Measurements from ENCODE around the gene PARVG. TPM values are rescaled to one million over a fixed set of nuclear protein-coding genes. Genes with fewer than 3 reads are reported as not detected.

The PARVG gene
- total RNA-seq, 1 donor from 2014 or later: 50.6 TPM

DNA sequence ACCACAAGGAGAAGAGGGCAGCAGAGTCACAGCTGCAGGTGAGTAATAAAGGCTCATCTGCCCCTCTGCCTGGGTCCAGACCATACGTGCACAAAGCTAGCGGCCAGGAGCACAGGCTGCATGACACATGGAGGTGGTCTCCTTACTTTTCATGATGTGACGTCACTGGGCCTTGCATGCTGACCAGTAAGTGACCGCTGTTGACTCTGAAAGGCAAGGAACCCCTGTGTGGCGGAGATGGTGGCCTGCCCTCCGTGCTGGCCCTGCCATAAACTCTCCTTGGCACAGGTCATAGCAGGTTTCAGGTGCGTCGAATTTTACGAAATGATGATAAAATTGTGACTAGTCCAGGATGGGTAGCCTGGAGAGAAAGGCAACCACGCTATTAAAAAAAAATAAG, 7.6 kb upstream of the PARVG start:
- no peak overlapping the region for H3K27ac Mint-ChIP-seq
- H3K36me3 Mint-ChIP-seq (ENCODE audit: low read depth): no peaks in the 10 kb centered on the region
- no peak overlapping the region for H3K4me3 Mint-ChIP-seq
- H3K9me3 Mint-ChIP-seq: no peaks in the 10 kb centered on the region
- DNase-seq (ENCODE audit: low spot score): no peak
- intact Hi-C loops (cut with micrococcal nuclease): no loop called here
- no peaks in the 10 kb centered on the region for H3K4me1 Mint-ChIP-seq (ENCODE audit: low read depth)
- peaks cover 6% of the 10 kb centered on the region for H3K27me3 Mint-ChIP-seq (ENCODE audit: insufficient read depth)

DNA sequence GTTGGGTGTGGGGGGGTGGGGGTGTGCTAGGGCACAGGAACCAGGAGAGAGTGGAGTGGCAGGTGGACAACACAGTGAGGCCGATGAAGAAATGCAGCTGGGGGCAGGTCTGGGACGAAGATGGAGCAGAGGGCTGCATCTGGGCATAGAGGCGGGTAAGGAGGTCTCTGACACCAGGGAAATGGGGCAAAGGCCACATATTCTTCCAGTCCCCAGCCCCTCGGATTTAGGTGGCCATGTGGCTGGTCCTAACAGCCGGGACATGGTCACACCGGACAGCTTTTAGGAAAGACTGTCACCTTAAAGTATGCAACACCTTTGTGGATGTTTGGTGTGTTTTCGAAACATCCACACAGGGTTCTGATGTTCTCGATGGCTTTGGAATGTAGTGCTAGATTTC, 5.0 kb upstream of the PARVG start:
- intact Hi-C loops (cut with micrococcal nuclease): no loop called here
- no peak overlapping the region for H3K4me3 Mint-ChIP-seq
- no peak for DNase-seq (ENCODE audit: low spot score)
- H3K27me3 Mint-ChIP-seq (ENCODE audit: insufficient read depth): peaks cover 9% of the 10 kb centered on the region
- no peak overlapping the region for H3K27ac Mint-ChIP-seq
- H3K36me3 Mint-ChIP-seq (ENCODE audit: low read depth): no peaks in the 10 kb centered on the region
- H3K4me1 Mint-ChIP-seq (ENCODE audit: low read depth): peaks cover 7% of the 10 kb centered on the region
- H3K9me3 Mint-ChIP-seq: no peaks in the 10 kb centered on the region

GRCh38 chr22:44179196-44179988, 1.3 kb upstream of the PARVG start:
- peaks cover 4% of the 10 kb centered on the region for H3K36me3 Mint-ChIP-seq (ENCODE audit: low read depth)
- DNase-seq (ENCODE audit: low spot score): no peak
- intact Hi-C loops (cut with micrococcal nuclease): no loop called here
- peaks cover 9% of the 10 kb centered on the region for H3K27me3 Mint-ChIP-seq (ENCODE audit: insufficient read depth)
- H3K4me1 Mint-ChIP-seq (ENCODE audit: low read depth): peaks cover 19% of the 10 kb centered on the region
- no peak overlapping the region for H3K4me3 Mint-ChIP-seq
- H3K27ac Mint-ChIP-seq: no peak overlapping the region
- H3K9me3 Mint-ChIP-seq: no peaks in the 10 kb centered on the region

- Mint-ChIP-seq H3K4me3 (peak overlapping the region; percentile 81), H3K4me1 (ENCODE audit: low read depth) (peaks cover 19% of the 10 kb centered on the region), H3K36me3 (ENCODE audit: low read depth) (peaks cover 10% of the 10 kb centered on the region), H3K9me3 (no peaks in the 10 kb centered on the region), H3K27ac (peak overlapping the region; percentile 97), H3K27me3 (ENCODE audit: insufficient read depth) (peaks cover 9% of the 10 kb centered on the region)
- no peak for DNase-seq (ENCODE audit: low spot score)
- intact Hi-C loops (cut with micrococcal nuclease): loop anchor here (2.0 to 10.0 kb wide), 3 partner anchors 155 to 225 kb away; partner anchors contain the start of genes PARVB and SAMM50
Measured at GRCh38 chr22:44179989-44180705, 578 bp upstream of the PARVG start.

DNA sequence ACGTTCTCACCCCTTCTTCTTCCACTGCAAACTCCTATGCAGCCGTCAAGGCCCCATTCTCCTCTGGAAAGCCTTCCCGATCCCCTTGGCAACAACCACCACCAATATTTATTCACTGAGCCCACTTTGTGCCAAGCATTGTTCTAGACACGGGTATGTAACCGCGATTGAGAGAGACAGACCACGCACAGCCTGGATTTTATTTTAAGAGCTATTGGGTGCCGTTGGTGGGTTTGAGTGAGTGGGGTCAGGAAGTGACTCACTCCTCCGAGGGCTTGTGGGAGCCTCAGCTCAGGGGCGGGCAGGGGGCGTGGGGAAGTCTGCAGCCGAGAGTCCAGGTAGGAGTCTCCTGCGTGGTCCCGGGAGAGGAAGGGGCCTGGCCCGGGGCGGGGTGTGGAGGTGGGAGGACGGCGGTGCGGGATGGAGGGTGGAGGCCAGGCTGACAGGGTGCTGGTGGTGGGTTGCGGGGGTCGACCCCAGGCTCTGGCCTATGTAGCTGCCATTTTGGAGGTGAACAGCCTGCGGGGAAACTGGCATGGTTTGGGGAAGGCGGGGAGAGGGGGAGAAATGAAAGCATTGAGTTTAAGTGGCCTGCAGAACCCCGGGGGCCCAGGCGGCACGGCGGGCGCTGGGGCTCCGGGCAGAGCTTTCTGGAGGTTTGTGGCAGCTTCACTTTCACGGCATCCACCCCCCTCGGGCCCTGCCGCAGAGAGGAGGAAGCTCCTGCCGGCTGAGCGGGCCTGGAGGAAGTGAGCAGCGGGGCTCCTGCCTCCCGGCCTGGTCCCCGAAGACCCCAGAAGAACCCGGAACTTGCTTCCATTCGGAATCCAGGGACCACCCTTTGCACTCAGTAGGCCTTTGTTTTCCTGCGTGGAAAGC, 547 bp downstream of the PARVG start:
- Mint-ChIP-seq H3K4me3 (peak overlapping the region; percentile 81), H3K27me3 (ENCODE audit: insufficient read depth) (peaks cover 9% of the 10 kb centered on the region), H3K27ac (peak overlapping the region; percentile 97), H3K9me3 (no peaks in the 10 kb centered on the region), H3K36me3 (ENCODE audit: low read depth) (peaks cover 12% of the 10 kb centered on the region), H3K4me1 (ENCODE audit: low read depth) (peaks cover 19% of the 10 kb centered on the region)
- peak; percentile 46 for DNase-seq (ENCODE audit: low spot score)
- intact Hi-C loops (cut with micrococcal nuclease): loop anchor here (2.0 to 10.0 kb wide), 3 partner anchors 156 to 226 kb away; partner anchors contain the start of genes PARVB and SAMM50

DNA sequence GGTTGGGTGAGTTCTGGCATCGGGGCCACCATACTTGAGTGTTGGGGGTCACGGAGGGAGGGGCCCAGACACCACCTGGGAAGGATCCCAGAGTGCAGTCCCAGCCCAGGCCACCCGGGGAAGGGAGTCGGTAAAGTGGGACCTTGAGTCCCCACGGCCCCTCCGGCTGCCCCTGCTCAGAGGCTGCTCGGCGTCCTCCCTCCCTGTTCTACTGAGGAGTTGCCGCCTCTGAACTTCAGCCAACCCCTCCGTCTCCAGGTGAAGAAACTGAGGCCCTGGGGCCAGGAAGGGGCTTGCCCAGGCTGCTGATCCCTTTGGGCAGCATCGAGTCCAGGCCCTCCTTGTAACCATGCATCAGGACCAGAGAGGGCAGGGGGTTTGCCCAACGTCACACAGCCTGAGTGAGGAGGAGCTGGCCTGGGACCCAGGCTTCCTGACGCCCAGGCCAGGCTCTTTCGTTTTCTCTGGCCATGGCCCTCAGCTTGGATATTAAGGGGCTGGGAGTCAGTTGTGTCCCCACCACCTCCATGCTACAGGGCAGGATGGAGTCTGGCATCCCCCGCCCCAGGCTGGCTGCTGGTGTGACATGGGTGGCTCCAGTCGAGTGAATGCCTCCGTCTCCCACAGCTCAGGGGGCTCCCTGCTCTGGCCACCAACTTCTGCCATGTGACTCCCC, 1.3 kb downstream of the PARVG start:
- no peaks in the 10 kb centered on the region for H3K9me3 Mint-ChIP-seq
- peaks cover 19% of the 10 kb centered on the region for H3K4me1 Mint-ChIP-seq (ENCODE audit: low read depth)
- H3K4me3 Mint-ChIP-seq: peak overlapping the region; percentile 81
- H3K27ac Mint-ChIP-seq: peak overlapping the region; percentile 97
- H3K27me3 Mint-ChIP-seq (ENCODE audit: insufficient read depth): peaks cover 7% of the 10 kb centered on the region
- intact Hi-C loops (cut with micrococcal nuclease): loop anchor here (1.0 to 10.0 kb wide), 4 partner anchors 11 to 227 kb away; partner anchors contain the start of genes PARVB and SAMM50
- peaks cover 14% of the 10 kb centered on the region for H3K36me3 Mint-ChIP-seq (ENCODE audit: low read depth)
- DNase-seq (ENCODE audit: low spot score): no peak

GRCh38 chr22:44182588-44183286, 2.0 kb downstream of the PARVG start:
- H3K27ac Mint-ChIP-seq: peak overlapping the region; percentile 97
- peaks cover 3% of the 10 kb centered on the region for H3K27me3 Mint-ChIP-seq (ENCODE audit: insufficient read depth)
- H3K9me3 Mint-ChIP-seq: no peaks in the 10 kb centered on the region
- peaks cover 18% of the 10 kb centered on the region for H3K36me3 Mint-ChIP-seq (ENCODE audit: low read depth)
- intact Hi-C loops (cut with micrococcal nuclease): loop anchor here (1.0 to 10.0 kb wide), 3 partner anchors 11 to 185 kb away; partner anchors contain the start of gene PARVB
- H3K4me1 Mint-ChIP-seq (ENCODE audit: low read depth): peaks cover 19% of the 10 kb centered on the region
- DNase-seq (ENCODE audit: low spot score): peak; percentile 35
- H3K4me3 Mint-ChIP-seq: peak overlapping the region; percentile 81

DNA sequence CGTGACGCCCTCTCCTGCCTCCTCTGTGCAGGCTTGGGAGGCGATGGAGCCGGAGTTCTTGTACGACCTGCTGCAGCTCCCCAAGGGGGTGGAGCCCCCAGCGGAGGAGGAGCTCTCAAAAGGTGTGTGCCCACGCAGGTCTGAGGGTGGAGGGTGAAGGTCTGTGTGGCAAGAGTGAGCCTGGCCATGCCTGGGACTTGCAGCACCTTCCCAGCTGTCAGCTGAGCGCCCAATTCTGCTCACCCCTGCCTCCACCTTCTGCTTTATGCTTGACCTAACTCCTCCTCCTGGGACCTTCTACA, 2.5 kb downstream of the PARVG start:
- DNase-seq (ENCODE audit: low spot score): no peak

DNA sequence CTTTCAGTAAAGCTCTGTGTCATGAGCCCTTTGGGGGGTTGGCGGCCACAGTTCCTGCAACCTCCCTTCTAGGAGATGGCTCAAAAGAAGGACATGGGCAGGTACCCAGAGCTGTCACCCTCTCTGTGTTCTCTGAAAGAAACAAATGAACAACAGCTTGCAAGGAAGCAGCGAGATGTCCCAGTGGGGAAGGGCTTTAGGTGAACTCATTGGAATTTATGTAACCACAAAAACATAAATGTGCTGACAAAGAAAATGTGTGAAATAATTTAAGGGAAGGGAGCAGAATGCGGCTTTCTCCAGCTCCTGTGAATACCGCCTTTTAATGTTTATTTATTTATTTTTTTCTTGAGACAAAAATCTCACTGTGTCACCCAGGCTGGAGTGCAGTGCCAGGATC, 3.3 kb downstream of the PARVG start:
- intact Hi-C loops (cut with micrococcal nuclease): loop anchor here (5.0 to 10.0 kb wide), 2 partner anchors 159 to 187 kb away; partner anchors contain the start of gene PARVB
- H3K9me3 Mint-ChIP-seq: no peaks in the 10 kb centered on the region
- peaks cover 3% of the 10 kb centered on the region for H3K27me3 Mint-ChIP-seq (ENCODE audit: insufficient read depth)
- H3K27ac Mint-ChIP-seq: no peak overlapping the region
- peaks cover 18% of the 10 kb centered on the region for H3K36me3 Mint-ChIP-seq (ENCODE audit: low read depth)
- H3K4me3 Mint-ChIP-seq: no peak overlapping the region
- H3K4me1 Mint-ChIP-seq (ENCODE audit: low read depth): peaks cover 19% of the 10 kb centered on the region
- no peak for DNase-seq (ENCODE audit: low spot score)

More for the DNA sequence above, 2.5 kb downstream of the PARVG start:
- peak overlapping the region; percentile 81 for H3K4me3 Mint-ChIP-seq
- H3K27ac Mint-ChIP-seq: peak overlapping the region; percentile 55
- intact Hi-C loops (cut with micrococcal nuclease): loop anchor here (5.0 to 10.0 kb wide), 2 partner anchors 158 to 186 kb away; partner anchors contain the start of gene PARVB
- peaks cover 19% of the 10 kb centered on the region for H3K4me1 Mint-ChIP-seq (ENCODE audit: low read depth)
- peaks cover 3% of the 10 kb centered on the region for H3K27me3 Mint-ChIP-seq (ENCODE audit: insufficient read depth)
- H3K36me3 Mint-ChIP-seq (ENCODE audit: low read depth): peaks cover 18% of the 10 kb centered on the region
- no peaks in the 10 kb centered on the region for H3K9me3 Mint-ChIP-seq

- Mint-ChIP-seq H3K27ac (no peak overlapping the region), H3K27me3 (ENCODE audit: insufficient read depth) (no peaks in the 10 kb centered on the region), H3K9me3 (no peaks in the 10 kb centered on the region), H3K36me3 (ENCODE audit: low read depth) (peaks cover 18% of the 10 kb centered on the region), H3K4me1 (ENCODE audit: low read depth) (peaks cover 14% of the 10 kb centered on the region), H3K4me3 (peak overlapping the region; percentile 69)
- DNase-seq (ENCODE audit: low spot score): no peak
- intact Hi-C loops (cut with micrococcal nuclease): loop anchor here (10.0 kb wide), 1 partner anchor 161 kb away; the partner anchor contains the start of gene PARVB
Measured at GRCh38 chr22:44185237-44186120, 4.8 kb downstream of the PARVG start.

DNA sequence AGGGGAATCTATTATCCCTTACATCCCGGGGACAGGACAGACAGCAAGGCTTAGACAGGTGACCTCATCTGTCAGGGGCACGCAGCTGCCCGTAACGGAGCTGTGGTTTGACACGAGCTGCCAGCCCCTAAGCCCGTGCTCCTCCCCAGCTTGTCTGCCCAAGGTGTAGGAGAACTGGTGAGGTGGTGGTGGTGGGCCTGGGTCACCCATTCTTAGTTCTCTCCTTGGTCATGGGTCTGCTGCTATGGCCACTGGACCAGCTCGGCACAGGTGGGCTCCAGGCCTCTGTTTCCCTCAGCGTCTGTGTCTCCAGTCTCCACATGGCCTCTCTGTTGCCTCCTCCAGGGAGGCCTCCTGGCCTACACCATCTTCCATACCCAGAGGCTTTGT, 5.4 kb downstream of the PARVG start:
- Mint-ChIP-seq H3K4me3 (no peak overlapping the region), H3K27me3 (ENCODE audit: insufficient read depth) (no peaks in the 10 kb centered on the region), H3K9me3 (no peaks in the 10 kb centered on the region), H3K36me3 (ENCODE audit: low read depth) (peaks cover 18% of the 10 kb centered on the region), H3K27ac (no peak overlapping the region), H3K4me1 (ENCODE audit: low read depth) (peaks cover 10% of the 10 kb centered on the region)
- intact Hi-C loops (cut with micrococcal nuclease): loop anchor here (10.0 kb wide), 1 partner anchor 161 kb away; the partner anchor contains the start of gene PARVB
- no peak for DNase-seq (ENCODE audit: low spot score)

Data from activated T-helper 1 cell treated with anti-CD3 and anti-CD28 coated beads, Interleukin-12 subunit alpha, Interleukin-12 subunit beta, Interleukin-2, Interleukin-4 antibody, amounts not matched to agents 30 ng/mL and 10 ng/mL and 1 ng/mL, durations not matched to agents 14 hours and 24 hours and 36 hours (primary cell).